ENCODE measurements around the gene HCRTR1.

DNA sequence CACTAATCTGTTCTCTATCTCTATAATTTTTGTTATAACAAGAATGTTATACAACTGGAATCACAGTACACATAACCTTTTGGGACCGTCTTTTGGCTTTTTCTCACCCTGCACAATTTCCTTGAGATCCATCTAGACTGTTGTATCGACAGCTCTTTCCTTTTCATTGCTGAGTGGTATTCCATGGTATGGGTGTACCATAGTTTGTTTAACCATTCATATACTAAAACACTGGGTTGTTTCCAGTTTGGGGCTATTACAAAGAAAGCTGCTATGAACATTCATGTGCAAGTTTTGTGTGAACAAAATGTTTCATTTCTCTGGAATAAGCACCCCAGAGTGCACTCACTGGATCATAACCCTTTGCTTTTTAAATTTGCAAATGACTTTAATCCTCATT is 15.4 kb upstream of the HCRTR1 start:
- TF ChIP-seq, protein P1, sequence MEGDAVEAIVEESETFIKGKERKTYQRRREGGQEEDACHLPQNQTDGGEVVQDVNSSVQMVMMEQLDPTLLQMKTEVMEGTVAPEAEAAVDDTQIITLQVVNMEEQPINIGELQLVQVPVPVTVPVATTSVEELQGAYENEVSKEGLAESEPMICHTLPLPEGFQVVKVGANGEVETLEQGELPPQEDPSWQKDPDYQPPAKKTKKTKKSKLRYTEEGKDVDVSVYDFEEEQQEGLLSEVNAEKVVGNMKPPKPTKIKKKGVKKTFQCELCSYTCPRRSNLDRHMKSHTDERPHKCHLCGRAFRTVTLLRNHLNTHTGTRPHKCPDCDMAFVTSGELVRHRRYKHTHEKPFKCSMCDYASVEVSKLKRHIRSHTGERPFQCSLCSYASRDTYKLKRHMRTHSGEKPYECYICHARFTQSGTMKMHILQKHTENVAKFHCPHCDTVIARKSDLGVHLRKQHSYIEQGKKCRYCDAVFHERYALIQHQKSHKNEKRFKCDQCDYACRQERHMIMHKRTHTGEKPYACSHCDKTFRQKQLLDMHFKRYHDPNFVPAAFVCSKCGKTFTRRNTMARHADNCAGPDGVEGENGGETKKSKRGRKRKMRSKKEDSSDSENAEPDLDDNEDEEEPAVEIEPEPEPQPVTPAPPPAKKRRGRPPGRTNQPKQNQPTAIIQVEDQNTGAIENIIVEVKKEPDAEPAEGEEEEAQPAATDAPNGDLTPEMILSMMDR (conservative IDR thresholded peaks at IDR 0.05; ENCODE audit: low read depth, low read length), result no peak
- no peak for TF ChIP-seq EZH2 (IDR thresholded peaks at IDR 0.05; ENCODE audit: low read length, unreplicated experiment)
- no peak for TF ChIP-seq EZH2phosphoT487 (IDR thresholded peaks at IDR 0.05; ENCODE audit: borderline replicate concordance, low read length)
